ENCODE results near the gene FAM111B. TPM values are rescaled to one million over a fixed set of nuclear protein-coding genes. Genes with fewer than 3 reads are reported as not detected.

FAM111B gene
- total and polyA plus RNA-seq, 2 of the 4 experiments (the other 2 are of a cell fraction), result 3.2 to 9.3 TPM

DNA sequence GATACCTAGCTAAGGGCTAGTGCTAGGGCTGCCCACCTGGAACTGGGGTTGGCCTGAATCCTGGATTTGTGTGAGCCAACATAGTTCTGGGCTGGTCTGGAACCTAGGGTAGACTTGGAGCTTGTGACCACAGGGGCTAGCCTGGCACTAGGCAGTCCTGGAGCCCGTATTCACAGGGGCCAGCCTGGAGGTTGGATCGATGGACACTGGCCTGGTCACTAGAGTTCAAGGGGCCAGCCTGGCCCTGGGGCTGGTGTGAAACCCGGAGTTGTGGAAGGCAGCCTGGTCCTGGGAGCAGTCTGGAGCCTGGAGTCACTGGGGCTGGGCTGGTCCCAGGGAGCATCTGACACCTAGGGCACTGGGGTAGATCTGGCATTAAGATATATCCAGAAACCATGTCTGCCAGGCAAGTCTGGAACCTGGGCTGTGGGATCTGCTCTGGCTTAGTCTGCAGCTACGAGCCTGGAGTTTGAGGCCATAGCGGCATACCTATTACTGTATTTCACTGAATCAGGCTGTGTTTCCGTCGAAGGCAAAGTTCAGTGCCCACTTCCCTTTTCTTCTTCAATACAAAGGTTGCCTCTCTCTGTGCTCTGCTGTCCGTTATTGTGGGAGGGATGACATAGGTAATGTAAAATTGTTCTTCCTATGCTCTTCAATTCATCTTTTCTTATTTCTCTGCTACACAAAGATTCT, 30.0 kb upstream of the FAM111B start:
- H4K8ac ChIP-seq (ENCODE audit: low read depth in 2 of 2, low read length in 2 of 2), result no peak overlapping the region
- peak overlapping the region; percentile 28 for H2AK9ac ChIP-seq (replicated peaks; ENCODE audit: low read depth, low read length, poor library complexity)
- H2BK15ac ChIP-seq (ENCODE audit: low read depth, low read length), result no peak overlapping the region
- no peak overlapping the region for H3K4me3 ChIP-seq (ENCODE audit: insufficient read depth, low read depth, low read length)
- intact Hi-C loops (cut with micrococcal nuclease) (no loop called here), dilution Hi-C loops (cut with HindIII; ENCODE audit: low sequenced_read_pairs, unreplicated experiment) (no loop called here), in situ Hi-C loops (cut with MboI; ENCODE audit: low sequenced_read_pairs) (no loop called here)
- H2BK120ac ChIP-seq (ENCODE audit: low read depth, low read length), result no peak overlapping the region
- CTCF ChIA-PET, result interaction anchor here (0.6 kb wide), 1 partner anchor 19 kb away, joined by 4 read pairs; no protein-coding TSS in a partner anchor
- POLR2A ChIA-PET (ENCODE audit: unreplicated experiment), result no interaction called here
- no peak for TF ChIP-seq RCOR1 (IDR thresholded peaks at IDR 0.05; ENCODE audit: insufficient replicate concordance, low read length)
- no peak for TF ChIP-seq CEBPB (IDR thresholded peaks at IDR 0.05; ENCODE audit: low read depth, low read length)
- TF ChIP-seq, protein P1, sequence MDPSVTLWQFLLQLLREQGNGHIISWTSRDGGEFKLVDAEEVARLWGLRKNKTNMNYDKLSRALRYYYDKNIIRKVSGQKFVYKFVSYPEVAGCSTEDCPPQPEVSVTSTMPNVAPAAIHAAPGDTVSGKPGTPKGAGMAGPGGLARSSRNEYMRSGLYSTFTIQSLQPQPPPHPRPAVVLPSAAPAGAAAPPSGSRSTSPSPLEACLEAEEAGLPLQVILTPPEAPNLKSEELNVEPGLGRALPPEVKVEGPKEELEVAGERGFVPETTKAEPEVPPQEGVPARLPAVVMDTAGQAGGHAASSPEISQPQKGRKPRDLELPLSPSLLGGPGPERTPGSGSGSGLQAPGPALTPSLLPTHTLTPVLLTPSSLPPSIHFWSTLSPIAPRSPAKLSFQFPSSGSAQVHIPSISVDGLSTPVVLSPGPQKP (IDR thresholded peaks at IDR 0.05; ENCODE audit: borderline replicate concordance, low read depth, low read length), result no peak
- no peak for TF ChIP-seq FOS (IDR thresholded peaks at IDR 0.05; ENCODE audit: low read depth, low read length)
- no peak for TF ChIP-seq NFE2L2 (IDR thresholded peaks at IDR 0.05; ENCODE audit: low read depth, low read length)
- TF ChIP-seq BHLHE40 (IDR thresholded peaks at IDR 0.05; ENCODE audit: low read depth, low read length), result no peak
- TF ChIP-seq RFX5 (IDR thresholded peaks at IDR 0.05; ENCODE audit: low read depth, low read length), result no peak
- TF ChIP-seq MXI1 (IDR thresholded peaks at IDR 0.05; ENCODE audit: borderline replicate concordance, low read depth, low read length), result no peak
- WGBS, 2 experiments (ENCODE audit: extremely low coverage in 2 of 2, insufficient read length in 1 of 2), result 39% methylated on average over 2 of the region's 8 CpGs; no CpG with 5 or more reads in 1 of the 2 experiments
- H3K4ac ChIP-seq (ENCODE audit: low read depth, low read length), result no peak overlapping the region
- no peak overlapping the region for H3K27ac ChIP-seq (ENCODE audit: insufficient read depth, low read length)
- DNase-seq (no peak), ATAC-seq (ENCODE audit: low read depth) (no peak)
- H3K18ac ChIP-seq (ENCODE audit: low read depth, low read length), result no peak overlapping the region
- BruUV-seq (replicated peaks), result no TSS peak
- no peak overlapping the region for H4K5ac ChIP-seq (ENCODE audit: low read depth, low read length)
- no peak overlapping the region for H3K4me2 ChIP-seq (ENCODE audit: low read depth, low read length)
- H3K9ac ChIP-seq (ENCODE audit: low read depth, low read length), result no peak overlapping the region
- H3K56ac ChIP-seq (ENCODE audit: extremely low read depth, insufficient read depth, low read length), result no peak overlapping the region
- H4K91ac ChIP-seq (ENCODE audit: insufficient read depth, low read depth, low read length), result no peak overlapping the region
- H4K20me1 ChIP-seq (ENCODE audit: insufficient read depth, low read length), result no peaks in the 10 kb centered on the region
- H2AK5ac ChIP-seq (ENCODE audit: low read depth, low read length), result no peak overlapping the region
- no peak overlapping the region for H3K23ac ChIP-seq (ENCODE audit: low read depth, low read length)
- no peaks in the 10 kb centered on the region for H3K36me3 ChIP-seq (ENCODE audit: control insufficient read depth, insufficient read depth, low read length)
- H3K9me3 ChIP-seq (ENCODE audit: control insufficient read depth, insufficient read depth, low read length), result no peaks in the 10 kb centered on the region
- H2BK20ac ChIP-seq (ENCODE audit: low read depth, low read length), result no peak overlapping the region
- no peaks in the 10 kb centered on the region for H3K79me1 ChIP-seq (ENCODE audit: low read depth in 1 of 2, low read length in 2 of 2)
- no peak overlapping the region for H3K14ac ChIP-seq (replicated peaks; ENCODE audit: low read depth, low read length)
- H2BK5ac ChIP-seq (ENCODE audit: low read depth, low read length, poor library complexity, severe bottlenecking), result no peak overlapping the region
- no peak overlapping the region for H2AFZ ChIP-seq (replicated peaks; ENCODE audit: low read length, poor library complexity)
- no peaks in the 10 kb centered on the region for H3K9me1 ChIP-seq (ENCODE audit: insufficient read depth, low read length)
- no peaks in the 10 kb centered on the region; the same call in 1 of the 2 replicates for H3K27me3 ChIP-seq (ENCODE audit: control insufficient read depth, insufficient read depth, low read length)
- no peaks in the 10 kb centered on the region for H3K4me1 ChIP-seq (ENCODE audit: control insufficient read depth, insufficient read depth, low read length)
